ENCODE measurements around the gene ADGRD2. TPM values are rescaled to one million over a fixed set of nuclear protein-coding genes. Genes with fewer than 3 reads are reported as not detected.

The ADGRD2 gene
- total RNA-seq, 3 donors from 2014 or later (not counting 1 experiment from before 2014, with no cell fraction given) = not detected

DNA sequence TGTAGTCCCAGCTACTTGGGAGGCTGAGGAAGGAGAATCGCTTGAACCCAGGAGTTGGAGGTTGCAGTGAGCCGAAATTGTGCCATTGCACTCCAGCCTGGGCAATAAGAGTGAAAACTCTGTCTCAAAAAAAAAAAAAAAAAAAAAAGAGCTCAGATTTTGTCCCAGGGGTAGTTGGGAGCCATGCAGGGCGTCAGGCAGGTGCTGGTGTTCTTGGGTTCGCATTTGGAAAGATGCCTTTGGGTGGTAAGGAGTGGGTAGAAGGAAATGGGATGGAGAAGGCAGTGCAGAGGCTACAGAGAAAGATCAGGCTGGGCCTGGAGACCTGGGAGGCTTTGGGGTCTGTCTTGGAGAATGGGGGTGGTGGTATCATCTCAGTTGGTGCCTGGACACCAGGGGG is 23.9 kb downstream of the ADGRD2 start:
- intact Hi-C loops (cut with micrococcal nuclease) = no loop called here
- no peak for TF ChIP-seq CTCF (IDR thresholded peaks at IDR 0.05)
- H3K27ac Mint-ChIP-seq = no peak overlapping the region
- H3K4me3 Mint-ChIP-seq = no peak overlapping the region
- no peaks in the 10 kb centered on the region for H3K36me3 Mint-ChIP-seq
- no peaks in the 10 kb centered on the region for H3K9me3 ChIP-seq (ENCODE audit: control insufficient read depth, insufficient read depth, low read length)
- ATAC-seq (no peak), DNase-seq (no peak)
- no peaks in the 10 kb centered on the region for H3K9me3 Mint-ChIP-seq
- H3K36me3 ChIP-seq (ENCODE audit: control insufficient read depth, insufficient read depth, low read length) = no peaks in the 10 kb centered on the region
- 52% methylated on average over 4 of the region's 4 CpGs for WGBS (ENCODE audit: insufficient coverage)
- no peak overlapping the region for H3K4me3 ChIP-seq (ENCODE audit: low read length)
- H3K27me3 ChIP-seq (ENCODE audit: control insufficient read depth, insufficient read depth, low read length) = peaks cover 8% of the 10 kb centered on the region
- peaks cover 7 to 14% of the 10 kb centered on the region in 2 donors for H3K27me3 Mint-ChIP-seq (ENCODE audit: low read depth in 2 of 2)
- H3K4me1 Mint-ChIP-seq = no peaks in the 10 kb centered on the region
- H3K4me1 ChIP-seq (ENCODE audit: control insufficient read depth, insufficient read depth, low read length) = peaks cover 5% of the 10 kb centered on the region
- H3K27ac ChIP-seq (ENCODE audit: low read length) = no peak overlapping the region

DNA sequence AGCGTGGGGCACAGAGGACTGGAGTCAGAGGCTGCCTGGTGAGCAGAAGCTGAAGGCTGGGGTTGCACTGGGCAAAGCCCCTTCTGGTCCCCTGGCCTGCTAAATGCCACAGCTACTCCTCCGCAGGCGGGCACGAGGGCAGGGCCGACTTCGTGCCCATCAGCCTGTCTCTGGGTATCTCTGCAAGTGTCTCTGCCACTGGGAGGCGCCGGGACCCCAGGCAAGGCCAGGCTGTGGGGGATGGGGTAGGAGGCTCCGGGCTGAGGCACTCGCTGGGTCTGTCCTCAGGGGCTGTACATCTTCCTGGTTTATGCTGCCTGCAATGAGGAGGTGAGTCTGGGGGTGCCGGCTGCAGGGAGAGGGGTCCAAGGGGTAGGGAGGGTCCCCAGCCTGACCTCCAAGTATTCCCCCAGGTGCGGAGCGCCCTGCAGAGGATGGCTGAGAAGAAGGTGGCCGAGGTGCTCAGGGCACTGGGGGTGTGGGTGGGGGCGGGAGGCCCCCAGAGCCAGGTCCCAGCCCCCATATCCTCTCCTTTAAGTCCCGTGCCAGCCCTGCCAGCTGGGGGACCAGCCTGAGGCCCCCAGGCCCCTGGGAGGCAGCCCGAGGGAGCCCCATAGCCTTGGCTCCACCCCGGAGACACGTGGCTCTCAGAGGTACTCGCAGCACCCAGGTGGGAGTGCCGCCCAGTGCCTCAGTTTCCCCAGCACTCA is 25.1 kb downstream of the ADGRD2 start:
- DNase-seq = no peak
- Histone ChIP-seq H3K27ac (ENCODE audit: low read length) (no peak overlapping the region), H3K36me3 (ENCODE audit: control insufficient read depth, insufficient read depth, low read length) (no peaks in the 10 kb centered on the region), H3K9me3 (ENCODE audit: control insufficient read depth, insufficient read depth, low read length) (no peaks in the 10 kb centered on the region), H3K27me3 (ENCODE audit: control insufficient read depth, insufficient read depth, low read length) (peaks cover 8% of the 10 kb centered on the region), H3K4me3 (ENCODE audit: low read length) (no peak overlapping the region), H3K4me1 (ENCODE audit: control insufficient read depth, insufficient read depth, low read length) (peaks cover 5% of the 10 kb centered on the region)
- Mint-ChIP-seq H3K4me1 (peaks cover 0 to 3% of the 10 kb centered on the region in 2 donors), H3K27me3 (ENCODE audit: low read depth in 2 of 2) (peaks cover 7 to 18% of the 10 kb centered on the region in 2 donors), H3K4me3 (no peak overlapping the region), H3K9me3 (no peaks in the 10 kb centered on the region), H3K36me3 (no peaks in the 10 kb centered on the region), H3K27ac (no peak overlapping the region)
- intact Hi-C loops (cut with micrococcal nuclease) = no loop called here
- ATAC-seq = no peak
- WGBS (ENCODE audit: insufficient coverage) = 80% methylated on average over 21 of the region's 21 CpGs
- no peak for TF ChIP-seq CTCF (IDR thresholded peaks at IDR 0.05)

- ATAC-seq = no peak
- Mint-ChIP-seq H3K4me1 (peaks cover 0 to 6% of the 10 kb centered on the region in 2 donors), H3K36me3 (no peaks in the 10 kb centered on the region), H3K27ac (no peak overlapping the region), H3K9me3 (no peaks in the 10 kb centered on the region), H3K4me3 (no peak overlapping the region), H3K27me3 (ENCODE audit: low read depth in 2 of 2) (peaks cover 7 to 18% of the 10 kb centered on the region in 2 donors)
- intact Hi-C loops (cut with micrococcal nuclease) = no loop called here
- Histone ChIP-seq H3K4me3 (ENCODE audit: low read length) (no peak overlapping the region), H3K36me3 (ENCODE audit: control insufficient read depth, insufficient read depth, low read length) (no peaks in the 10 kb centered on the region), H3K9me3 (ENCODE audit: control insufficient read depth, insufficient read depth, low read length) (no peaks in the 10 kb centered on the region), H3K27ac (ENCODE audit: low read length) (no peak overlapping the region), H3K27me3 (ENCODE audit: control insufficient read depth, insufficient read depth, low read length) (peaks cover 8% of the 10 kb centered on the region), H3K4me1 (ENCODE audit: control insufficient read depth, insufficient read depth, low read length) (peaks cover 5% of the 10 kb centered on the region)
- WGBS (ENCODE audit: insufficient coverage) = 72% methylated on average over 13 of the region's 14 CpGs
- no peak for DNase-seq
- TF ChIP-seq CTCF (IDR thresholded peaks at IDR 0.05) = no peak
Measured at GRCh38 chr9:124475868-124476690, 25.8 kb downstream of the ADGRD2 start.
